IPS-18c (cell line): Measurements from ENCODE around the gene EPHA2.

Experiments
- H3K4me3 ChIP-seq: 2 replicates; pipeline ENCODE4 v1.7.0; 2013; ENCODE audit warnings: low read depth, mild to moderate bottlenecking, low read length, moderate library complexity; ENCODE audit not compliant: insufficient read depth
- H3K9me3 ChIP-seq: one replicate; pipeline ENCODE4 v1.6.1; 2013; ENCODE audit warnings: mild to moderate bottlenecking, low read length, moderate library complexity; ENCODE audit not compliant: control insufficient read depth, insufficient read depth

Gene EPHA2

DNA sequence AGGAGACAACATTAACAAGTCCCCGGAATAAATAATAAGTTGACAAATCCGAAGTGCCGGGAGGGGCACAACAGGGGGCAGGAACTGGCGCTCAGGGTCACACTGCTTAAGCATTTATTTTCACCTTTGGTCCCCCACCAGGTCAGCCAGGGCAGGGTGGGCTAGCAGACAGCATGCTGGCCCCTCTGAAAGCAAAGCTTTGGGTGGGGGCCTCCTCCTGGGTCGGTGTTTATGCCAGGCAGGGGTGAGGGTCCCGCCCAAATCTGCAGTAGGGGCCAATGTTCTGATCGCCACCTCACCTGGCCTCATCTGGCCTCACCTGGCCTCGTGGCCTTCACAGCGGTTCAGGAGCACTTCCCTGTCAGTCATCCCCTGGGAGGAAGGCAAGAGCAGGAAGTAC is 74.2 kb downstream of the EPHA2 start:
- Histone ChIP-seq H3K4me3 (no peak overlapping the region), H3K9me3 (no peaks in the 10 kb centered on the region)

DNA sequence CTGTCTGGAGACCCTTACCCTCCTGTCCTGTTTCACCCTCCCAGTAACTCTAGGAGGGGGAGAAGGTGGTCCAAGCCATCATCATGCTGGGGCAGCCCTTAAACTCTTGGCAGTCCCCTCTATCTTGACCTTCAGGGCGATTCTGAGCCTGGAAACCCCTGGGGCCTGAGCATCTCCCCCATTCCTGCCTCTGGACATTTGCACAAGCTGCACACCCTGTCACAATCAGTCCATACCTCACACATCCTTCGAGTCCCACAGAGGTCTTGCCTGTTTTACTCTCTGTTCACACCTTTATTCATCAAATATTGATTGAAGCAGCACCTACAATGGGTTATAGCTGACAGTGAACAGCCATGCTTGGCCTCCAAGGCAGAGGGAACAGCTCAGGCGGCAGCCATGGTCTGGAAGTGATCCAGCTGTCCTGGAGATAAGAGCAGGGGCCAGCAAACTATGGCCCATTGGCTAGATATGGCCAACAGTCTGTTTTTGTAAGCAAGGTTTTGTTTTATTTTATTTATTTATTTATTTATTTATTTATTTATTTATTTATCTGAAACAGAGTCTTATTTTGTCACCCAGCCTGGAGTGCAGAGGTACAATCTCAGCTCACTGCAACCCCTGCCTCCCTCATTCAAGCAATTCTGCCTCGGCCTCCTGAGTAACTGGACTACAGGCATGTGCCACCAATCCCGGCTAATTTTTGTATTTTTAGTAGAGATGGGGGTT is 75.3 kb downstream of the EPHA2 start:
- H3K4me3 ChIP-seq: no peak overlapping the region
- no peaks in the 10 kb centered on the region for H3K9me3 ChIP-seq

DNA sequence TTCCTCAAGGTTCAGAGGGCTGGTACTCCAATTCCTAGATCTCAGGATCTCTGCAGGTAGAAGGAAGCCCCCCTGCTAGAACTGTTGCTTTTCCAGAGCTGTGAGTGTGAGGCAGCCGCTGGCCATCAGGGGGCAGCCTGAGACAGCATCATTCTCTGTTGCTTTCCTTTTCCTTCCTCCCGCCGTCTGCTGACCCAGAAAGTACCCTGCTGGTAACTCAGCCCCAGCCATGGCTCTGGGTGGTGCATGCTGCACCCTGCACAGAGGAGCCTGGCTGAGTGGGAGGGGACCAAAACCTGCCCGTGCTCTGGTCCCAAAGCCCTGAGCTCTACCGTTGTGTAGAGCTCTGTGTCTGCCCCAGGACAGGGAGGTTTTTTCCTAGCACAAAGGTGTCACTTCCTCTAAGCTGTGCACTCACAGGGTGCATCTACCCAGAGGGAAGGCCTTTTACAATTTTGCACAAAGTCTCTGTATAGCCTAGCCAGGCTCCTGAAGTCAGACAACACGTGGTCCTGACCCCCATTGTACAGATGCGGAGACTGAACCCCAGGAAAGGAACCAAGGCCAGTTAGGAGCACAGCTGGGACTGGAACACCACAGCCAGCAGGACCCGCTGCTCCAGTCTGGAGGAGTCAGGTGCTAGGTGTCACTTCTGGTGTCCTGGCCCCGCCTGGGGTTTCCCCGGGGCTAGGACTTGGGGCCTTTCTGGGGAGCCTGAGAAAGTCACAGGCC is 76.8 kb downstream of the EPHA2 start:
- Histone ChIP-seq H3K9me3 (no peaks in the 10 kb centered on the region), H3K4me3 (no peak overlapping the region)

DNA sequence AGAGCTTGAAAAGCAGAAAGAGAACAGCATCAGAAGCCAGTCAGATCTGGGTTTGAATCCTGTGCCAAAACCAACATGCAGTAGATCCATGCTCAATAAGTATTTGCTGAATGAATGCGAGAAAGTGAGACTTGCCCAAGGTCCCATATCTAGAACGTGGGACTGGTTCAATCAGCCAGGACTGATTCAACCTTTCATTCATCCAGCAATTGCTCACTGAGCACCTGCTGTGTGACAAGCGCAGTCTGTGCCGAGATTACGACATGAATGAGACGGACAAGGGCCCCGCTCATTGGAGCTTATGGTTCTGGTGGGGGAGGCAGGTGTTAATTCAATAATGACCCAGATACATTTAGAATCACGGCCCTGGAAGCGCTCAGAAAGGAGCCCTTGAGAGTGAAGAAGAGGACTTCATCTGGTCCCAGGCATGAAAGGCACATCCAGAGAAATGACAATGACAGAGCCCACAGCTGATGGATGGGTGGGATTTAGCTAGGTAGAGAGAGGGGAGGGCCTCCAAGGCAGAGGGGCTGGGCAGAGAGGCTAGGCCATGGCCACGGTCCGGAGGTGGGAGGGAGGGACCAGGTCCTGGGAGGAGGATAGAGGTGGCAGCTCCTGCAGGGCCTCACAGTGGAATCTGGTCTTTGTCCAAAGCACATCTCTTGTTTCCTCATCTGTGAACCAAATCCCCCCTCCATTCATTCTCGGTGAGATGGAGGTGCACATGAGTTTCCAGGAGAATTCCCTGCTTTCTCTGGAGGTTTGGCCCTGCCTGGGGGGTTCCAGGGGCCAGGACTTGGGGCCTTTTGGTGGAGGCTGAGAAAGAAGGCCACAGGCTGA is 78.2 kb downstream of the EPHA2 start:
- Histone ChIP-seq H3K4me3 (no peak overlapping the region), H3K9me3 (no peaks in the 10 kb centered on the region)

DNA sequence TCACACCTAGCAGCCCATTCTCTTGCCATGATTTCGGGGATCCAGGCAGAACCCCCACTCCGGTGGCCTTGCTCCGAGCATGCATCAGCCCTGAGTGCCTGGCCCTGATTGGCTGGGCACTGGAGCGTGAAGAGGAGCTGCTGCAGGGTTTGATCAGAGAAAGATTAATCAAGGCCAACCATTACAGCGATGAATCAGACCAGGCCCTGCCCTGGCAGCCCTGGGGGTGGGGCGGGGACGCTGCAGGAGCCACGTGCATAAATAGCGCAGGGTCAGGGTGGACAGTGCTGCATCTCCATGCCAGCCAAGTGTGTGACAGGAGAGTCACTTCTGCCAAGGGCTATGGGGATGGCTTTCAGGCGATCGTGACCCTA is 79.0 kb downstream of the EPHA2 start:
- no peak overlapping the region for H3K4me3 ChIP-seq

DNA sequence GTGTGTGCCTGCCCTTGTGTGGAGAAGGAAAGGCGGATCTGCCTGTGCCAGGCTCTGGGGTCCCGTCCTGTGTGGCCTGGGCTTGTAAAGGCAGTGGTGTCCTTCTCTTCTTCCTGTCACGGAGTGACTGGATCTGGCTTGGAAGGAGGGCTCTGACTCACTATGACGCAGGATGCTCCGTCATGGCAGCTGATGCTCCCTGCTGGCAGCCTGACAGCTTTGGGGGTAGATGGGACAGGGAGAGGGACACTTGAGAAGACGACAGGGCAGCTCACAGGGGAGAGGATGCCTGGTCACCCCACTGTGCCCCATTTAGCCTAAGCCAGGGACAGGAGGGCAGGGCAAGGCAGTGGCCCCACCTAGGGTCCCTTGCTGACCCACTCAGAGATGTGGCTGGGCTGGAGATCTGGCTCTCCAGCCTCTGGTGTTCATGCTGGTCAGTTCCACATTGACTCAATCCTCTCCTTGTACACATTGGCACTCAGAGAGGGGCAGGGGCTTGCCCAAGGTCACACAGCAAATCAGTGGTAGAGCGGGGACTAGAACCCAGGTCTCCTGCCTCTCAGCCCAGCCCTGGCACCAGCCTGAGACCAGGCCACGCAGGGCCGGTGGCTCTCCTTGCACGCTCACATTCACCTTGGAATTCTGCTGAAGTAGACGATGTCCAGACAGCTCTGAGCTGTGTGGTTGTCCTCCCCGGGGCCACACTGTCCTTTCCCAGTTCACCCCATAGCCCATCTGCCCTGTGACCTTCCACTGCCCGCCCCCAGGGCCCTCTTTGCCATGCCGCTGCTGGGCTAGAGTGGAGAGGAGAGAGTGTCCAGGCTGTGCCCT is 79.6 kb downstream of the EPHA2 start:
- Histone ChIP-seq H3K4me3 (no peak overlapping the region), H3K9me3 (no peaks in the 10 kb centered on the region)

More for the DNA sequence above, 79.0 kb downstream of the EPHA2 start:
- no peaks in the 10 kb centered on the region for H3K9me3 ChIP-seq

DNA sequence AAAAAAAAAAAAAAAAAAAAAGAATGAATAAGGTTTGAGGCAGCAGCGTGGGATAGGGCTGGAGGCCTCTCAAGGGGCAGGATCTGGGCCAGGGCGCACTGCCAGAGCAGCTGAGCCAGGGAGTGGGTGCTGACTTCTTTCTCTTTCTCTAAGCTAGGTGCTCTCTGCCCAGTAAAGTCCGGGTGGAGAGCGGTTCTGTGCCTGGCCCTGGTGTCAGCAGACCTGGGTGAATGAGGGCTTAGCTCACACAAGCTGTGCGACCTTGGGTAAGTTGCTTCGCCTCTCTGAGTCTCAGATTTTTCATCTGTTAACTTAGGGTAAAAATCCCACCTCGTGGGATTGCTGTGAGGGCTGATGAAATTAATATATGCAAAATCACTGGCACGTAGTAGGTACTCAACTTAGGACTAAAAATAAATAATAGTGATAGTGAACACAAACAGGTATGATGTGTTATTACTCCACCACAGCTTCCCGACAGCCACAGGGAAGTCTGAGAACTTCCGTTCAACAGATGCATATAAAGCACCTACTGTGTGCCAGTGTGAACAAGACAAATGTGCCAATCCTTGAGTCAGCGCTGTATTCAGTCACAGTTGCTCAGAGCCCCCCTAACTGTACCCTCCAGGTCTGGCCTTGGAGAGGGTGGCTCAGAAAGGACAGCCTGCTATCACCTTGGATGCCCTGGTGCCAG is 80.4 kb downstream of the EPHA2 start:
- H3K4me3 ChIP-seq: no peak overlapping the region
- no peaks in the 10 kb centered on the region for H3K9me3 ChIP-seq
